Measurements from ENCODE around the gene GBGT1.
"Not testable (repeated sequence)": the region's sequence is repeated elsewhere in the genome, so short reads cannot be mapped to it uniquely, and the experiment has no call there.

Gene GBGT1

DNA sequence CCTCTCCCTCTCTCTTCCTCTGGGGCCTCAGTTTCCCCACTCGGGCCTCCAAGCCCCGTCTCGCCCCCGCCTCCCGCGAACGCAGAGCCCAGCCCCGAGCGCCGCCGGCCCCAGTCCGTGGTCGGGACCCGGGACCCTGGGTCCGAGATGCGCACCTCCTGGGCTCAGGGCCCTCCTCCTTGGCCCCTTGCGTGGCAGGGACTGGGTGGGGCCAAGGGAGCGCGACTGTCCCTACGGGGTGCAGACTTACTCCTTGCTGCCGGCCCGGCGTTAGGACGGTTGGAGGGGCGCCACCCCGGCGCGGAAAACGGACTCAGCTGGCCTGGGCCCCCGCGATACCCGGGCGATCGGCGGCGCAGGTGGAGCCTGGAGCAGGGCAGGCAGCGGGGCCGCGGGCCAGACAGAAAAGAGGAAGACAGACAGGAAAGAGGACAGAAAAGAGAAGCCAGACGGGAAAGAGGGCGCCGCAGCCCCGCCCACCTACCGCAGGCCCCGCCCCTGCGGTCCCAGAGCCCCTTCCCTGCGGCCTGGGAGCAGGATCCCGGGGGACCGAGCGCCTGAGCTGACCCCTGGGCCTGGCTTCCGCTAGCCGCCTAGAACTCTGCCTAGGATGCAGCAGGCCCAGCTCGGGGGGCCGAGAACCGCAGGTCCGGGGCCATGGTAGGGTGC lies at the start of gene GBGT1:
Gene GBGT1, minus strand, starts transcription at position 411 of the 669 bp plus-strand sequence. CDS start 1,502 bp downstream, outside the sequence.
- DNase-seq (ENCODE audit: low read depth): no peak

DNA sequence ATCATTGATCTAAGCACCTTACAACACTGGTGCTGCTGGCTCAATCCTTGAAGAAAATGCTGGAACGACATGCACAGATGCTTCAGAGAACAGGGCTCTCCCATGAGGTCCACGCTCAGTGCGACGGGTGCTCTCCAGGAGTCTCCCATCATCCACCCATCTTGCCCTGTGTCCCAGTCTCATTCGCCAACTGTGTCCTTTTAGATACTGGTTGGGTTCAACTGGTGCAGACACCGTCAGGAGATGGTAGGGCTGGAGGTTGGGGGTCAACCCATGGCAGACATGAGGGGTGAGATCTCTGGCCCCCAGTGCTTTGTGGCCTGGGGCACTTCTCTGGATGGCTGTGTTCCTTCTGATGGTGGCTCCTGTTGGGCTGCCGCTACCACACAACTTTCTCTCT lies 46.9 kb upstream of the GBGT1 start:
- no peak overlapping the region for H3K4me3 ChIP-seq (ENCODE audit: low read depth, low read length)
- DNase-seq (ENCODE audit: low read depth): no peak

More for the DNA sequence above, at the start of gene GBGT1:
- H3K4me3 ChIP-seq (ENCODE audit: low read depth, low read length): peak within 1 kb of the TSS; percentile 55

- DNase-seq (ENCODE audit: low read depth): no peak
- no peak overlapping the region for H3K4me3 ChIP-seq (ENCODE audit: low read depth, low read length)
Measured at GRCh38 chr9:133210202-133210532, 46.5 kb upstream of the GBGT1 start.

GRCh38 chr9:133209327-133210201 lies 45.9 kb upstream of the GBGT1 start:
- not testable (repeated sequence) for DNase-seq (ENCODE audit: low read depth); H3K4me3 ChIP-seq (ENCODE audit: low read depth, low read length)

DNA sequence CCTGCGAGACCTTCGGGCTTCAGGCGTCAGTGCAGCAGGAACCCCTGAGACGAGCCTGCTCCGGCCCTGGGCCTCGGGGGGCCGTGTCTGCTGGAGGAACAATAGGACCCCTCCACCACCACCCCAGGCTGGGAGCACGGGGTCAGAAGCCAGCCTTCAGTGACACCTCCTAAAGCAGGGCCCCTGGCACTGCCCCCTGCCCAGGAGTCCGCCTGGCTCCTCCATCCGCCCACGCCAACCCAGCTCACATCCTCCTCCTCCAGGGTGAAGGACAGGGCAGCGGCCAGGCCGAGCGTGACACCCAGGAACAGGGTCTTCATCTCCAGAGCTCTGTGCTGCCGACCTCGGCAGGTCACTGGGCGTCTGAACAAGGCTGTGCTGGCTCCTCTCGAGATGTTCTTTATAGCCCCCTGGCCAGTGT lies 45.2 kb upstream of the GBGT1 start, which contains the start of gene OBP2B:
Gene OBP2B, minus strand, starts transcription at position 371 of the 421 bp plus-strand sequence. Its CDS starts 51 bp downstream, at position 320.
- not testable (repeated sequence) for H3K4me3 ChIP-seq (ENCODE audit: low read depth, low read length); DNase-seq (ENCODE audit: low read depth)

DNA sequence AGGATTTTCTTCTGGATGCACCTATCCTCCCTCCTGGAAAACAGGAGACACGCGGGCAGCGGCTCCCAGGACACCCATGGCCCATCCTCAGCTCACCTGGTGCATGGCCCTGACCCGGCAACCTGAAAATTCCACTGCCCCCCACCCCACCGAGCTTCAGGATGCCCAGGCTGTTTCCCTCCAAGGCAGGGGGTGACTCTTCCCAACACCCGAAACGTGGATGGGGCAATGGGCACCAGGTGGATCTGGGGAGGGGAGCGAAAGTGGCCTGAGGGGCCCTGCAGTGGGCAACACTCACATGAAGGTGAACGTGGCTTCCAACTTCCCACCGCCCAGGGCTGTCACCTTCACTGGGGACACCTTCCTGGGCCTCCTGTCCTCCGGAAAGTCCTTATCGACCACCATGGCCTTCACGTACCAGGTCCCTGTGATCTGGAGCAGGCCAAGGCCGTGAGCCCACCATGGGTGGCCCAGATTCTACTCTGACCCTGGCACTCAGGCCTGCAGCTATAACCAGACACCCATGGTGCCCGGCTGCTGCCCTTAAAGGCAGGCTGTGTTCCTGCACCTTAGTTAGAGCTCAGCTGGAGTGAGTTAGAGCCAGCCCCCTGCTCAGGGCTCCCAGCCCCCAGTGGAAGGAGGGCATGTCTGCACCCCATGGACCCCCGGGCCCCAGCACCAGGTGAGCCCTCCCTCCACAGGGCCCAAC lies 44.6 kb upstream of the GBGT1 start:
- not testable (repeated sequence) for DNase-seq (ENCODE audit: low read depth); H3K4me3 ChIP-seq (ENCODE audit: low read depth, low read length)

- no peak for DNase-seq (ENCODE audit: low read depth)
- H3K4me3 ChIP-seq (ENCODE audit: low read depth, low read length): no peak overlapping the region
Measured at GRCh38 chr9:133207540-133208170, 43.9 kb upstream of the GBGT1 start.

GRCh38 chr9:133207021-133207531 lies 43.4 kb upstream of the GBGT1 start:
- H3K4me3 ChIP-seq (ENCODE audit: low read depth, low read length): no peak overlapping the region
- no peak for DNase-seq (ENCODE audit: low read depth)

GRCh38 chr9:133205996-133206931 lies 42.5 kb upstream of the GBGT1 start:
- H3K4me3 ChIP-seq (ENCODE audit: low read depth, low read length): no peak overlapping the region
- no peak for DNase-seq (ENCODE audit: low read depth)

DNA sequence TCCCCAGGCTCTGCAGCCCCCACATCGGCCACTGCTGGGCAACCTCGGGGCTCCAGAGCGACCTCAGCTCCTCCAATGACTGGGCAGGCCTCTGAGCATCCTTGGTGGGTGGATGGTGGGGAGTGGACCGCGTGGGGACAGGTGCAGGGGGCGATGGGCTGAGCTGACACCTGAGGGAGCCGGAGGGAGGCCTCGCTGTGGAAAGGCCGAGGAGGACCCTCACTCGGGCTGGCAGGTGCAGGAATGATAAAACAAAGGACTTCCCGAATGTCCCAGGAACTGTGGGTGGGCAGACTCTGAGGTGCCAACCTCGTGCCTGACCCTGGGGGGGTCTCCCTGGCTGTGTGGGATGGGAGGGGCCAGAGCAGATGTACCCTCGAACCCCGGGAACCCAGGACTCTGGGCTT lies 41.8 kb upstream of the GBGT1 start:
- DNase-seq (ENCODE audit: low read depth); H3K4me3 ChIP-seq (ENCODE audit: low read depth, low read length): not testable (repeated sequence)

GRCh38 chr9:133204993-133205336 lies 41.3 kb upstream of the GBGT1 start:
- DNase-seq (ENCODE audit: low read depth): no peak
- no peak overlapping the region for H3K4me3 ChIP-seq (ENCODE audit: low read depth, low read length)

DNA sequence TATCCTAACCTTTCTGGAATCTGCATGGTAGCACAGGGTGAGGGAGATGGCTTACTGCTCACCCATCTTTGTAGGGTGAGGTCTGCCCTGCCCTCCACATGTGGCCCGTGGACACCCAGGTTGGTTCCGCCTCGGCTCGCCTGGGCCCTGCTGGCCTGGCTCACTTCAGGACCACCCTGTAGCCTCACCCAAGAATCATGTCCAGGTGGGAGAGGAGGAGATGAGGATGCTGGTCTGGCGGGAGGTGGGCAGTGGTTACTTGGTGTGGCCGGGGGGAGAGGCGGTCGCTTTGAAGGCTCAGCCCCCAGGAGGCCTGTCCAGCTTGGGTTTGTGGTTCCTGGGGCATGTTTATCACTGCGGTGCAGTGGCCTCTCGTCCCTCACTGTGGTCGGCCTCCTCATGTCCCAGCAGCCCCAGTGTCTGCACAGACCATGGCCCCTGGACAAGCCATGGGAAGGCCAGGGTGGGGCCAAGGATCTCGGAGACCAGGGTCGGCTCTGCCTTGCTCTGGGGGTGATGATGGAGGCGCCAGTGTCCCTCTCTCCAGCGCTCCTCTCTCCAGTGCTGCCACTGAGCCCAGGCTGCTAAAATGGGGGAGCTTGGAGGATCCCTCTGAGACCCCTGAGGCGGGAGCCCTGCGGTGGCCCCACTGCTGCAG lies 40.8 kb upstream of the GBGT1 start:
- DNase-seq (ENCODE audit: low read depth): no peak
- H3K4me3 ChIP-seq (ENCODE audit: low read depth, low read length): no peak overlapping the region

GRCh38 chr9:133203506-133204075 lies 39.9 kb upstream of the GBGT1 start:
- no peak for DNase-seq (ENCODE audit: low read depth)

GRCh38 chr9:133202688-133203453 lies 39.2 kb upstream of the GBGT1 start:
- DNase-seq (ENCODE audit: low read depth): no peak
- no peak overlapping the region for H3K4me3 ChIP-seq (ENCODE audit: low read depth, low read length)

More at GRCh38 chr9:133203506-133204075, 39.9 kb upstream of the GBGT1 start:
- no peak overlapping the region for H3K4me3 ChIP-seq (ENCODE audit: low read depth, low read length)

DNA sequence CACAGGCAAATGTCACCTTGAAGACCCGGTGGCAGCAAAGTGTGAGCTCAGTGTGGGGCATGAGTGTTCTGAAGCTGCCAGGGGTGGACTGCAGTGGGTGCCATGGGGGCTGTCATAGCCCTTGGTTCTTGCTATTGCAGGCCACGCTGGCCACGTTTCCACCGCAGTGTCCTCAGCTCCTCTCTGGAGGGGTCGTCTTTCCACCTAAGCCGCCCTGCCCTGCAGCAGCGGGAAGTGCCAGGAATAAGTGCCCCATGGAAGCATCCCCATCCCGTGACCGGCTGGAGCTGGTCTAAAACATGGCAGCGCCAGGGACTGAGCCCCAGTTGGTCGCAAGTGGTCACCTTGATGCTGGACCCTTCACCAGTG lies 38.4 kb upstream of the GBGT1 start:
- no peak overlapping the region for H3K4me3 ChIP-seq (ENCODE audit: low read depth, low read length)
- DNase-seq (ENCODE audit: low read depth): no peak

DNA sequence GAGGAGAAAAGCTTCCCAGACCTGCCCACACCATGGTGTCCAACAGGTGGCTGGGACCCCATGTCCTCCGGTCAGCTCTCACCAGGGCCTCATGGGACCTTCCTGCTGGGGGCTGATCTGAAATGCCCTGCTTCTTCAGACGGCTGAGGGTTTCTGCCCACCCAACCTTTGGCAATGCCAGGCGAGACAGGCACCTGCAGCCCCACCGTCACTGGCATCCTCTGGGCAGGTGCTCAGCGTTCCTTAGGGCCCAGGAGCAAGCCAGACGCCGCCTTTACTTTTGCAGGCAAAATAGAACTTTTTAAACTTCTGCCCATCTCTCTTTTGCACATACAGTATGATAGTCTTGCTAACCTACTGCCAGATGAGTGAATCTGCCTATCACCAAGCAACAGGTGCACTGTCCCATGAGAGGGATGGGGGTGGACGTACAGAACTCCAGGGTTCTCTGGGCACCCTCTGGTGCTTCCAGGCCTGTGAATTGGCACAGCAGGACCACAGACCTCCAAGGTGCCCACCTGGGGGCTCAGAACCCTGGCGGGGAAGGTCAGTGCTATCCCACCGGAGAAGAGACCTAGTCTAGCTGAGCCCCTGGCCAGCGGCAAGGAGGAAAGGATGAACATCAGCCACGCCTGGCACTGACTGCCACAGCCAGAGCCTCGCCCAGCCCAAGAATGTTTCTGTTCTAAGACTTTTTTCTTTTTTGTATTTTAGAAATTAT lies 37.9 kb upstream of the GBGT1 start:
- no peak overlapping the region for H3K4me3 ChIP-seq (ENCODE audit: low read depth, low read length)
- DNase-seq (ENCODE audit: low read depth): no peak
